Neural cell (in vitro differentiated cells): Measurements from ENCODE around the gene POU3F1. TPM values are rescaled to one million over a fixed set of nuclear protein-coding genes. Genes with fewer than 3 reads are reported as not detected.

Source experiments
- H2AFZ ChIP-seq: fragments of 200-600, 300-800 bp; sonication (generic), shearing (Covaris generic); 2 replicates; pipeline ENCODE4 v1.6.0; 2014; ENCODE audit warnings: low read depth, mild to moderate bottlenecking, antibody characterized with exemption, low read length, moderate library complexity
- H3F3A ChIP-seq: fragments of 200-600 bp; shearing (Covaris generic); 2 replicates; pipeline ENCODE4 v1.6.1; 2016; ENCODE audit warnings: mild to moderate bottlenecking, moderate library complexity, mixed read lengths, antibody characterized with exemption, low read length; ENCODE audit not compliant: insufficient read depth, poor library complexity, severe bottlenecking
- H3K27ac ChIP-seq: fragments of 200-600, 300-800 bp; sonication (generic), shearing (Covaris generic); 2 replicates; pipeline ENCODE4 v1.5.1; 2014; ENCODE audit warnings: mild to moderate bottlenecking, low read length, moderate library complexity
- H3K27me3 ChIP-seq: fragments of 300-800, 200-600 bp; sonication (generic), shearing (Covaris generic); 2 replicates; pipeline ENCODE4 v1.6.0; 2014; ENCODE audit warnings: mild to moderate bottlenecking, low read depth, low read length, moderate library complexity; ENCODE audit not compliant: insufficient read depth
- H3K36me3 ChIP-seq: fragments of 300-800, 200-600 bp; sonication (generic), shearing (Covaris generic); 2 replicates; pipeline ENCODE4 v1.5.1; 2014; ENCODE audit warnings: mild to moderate bottlenecking, antibody characterized with exemption, low read length, moderate library complexity; ENCODE audit not compliant: insufficient read depth
- H3K4me2 ChIP-seq: fragments of 300-800, 200-600 bp; sonication (generic), shearing (Covaris generic); 2 replicates; pipeline ENCODE4 v1.6.0; 2014; ENCODE audit warnings: mild to moderate bottlenecking, low read length
- H3K4me3 ChIP-seq: fragments of 300-800, 200-600 bp; sonication (generic), shearing (Covaris generic); 2 replicates; pipeline ENCODE4 v1.5.1; 2014; ENCODE audit warnings: mild to moderate bottlenecking, low read length, moderate library complexity
- H3K79me2 ChIP-seq: fragments of 200-600 bp; shearing (Covaris generic); replicated peaks from 2 replicates; pipeline ENCODE4 v1.6.0; 2014; ENCODE audit warnings: mild to moderate bottlenecking, low read length, moderate library complexity; ENCODE audit not compliant: insufficient read depth
- H3K9ac ChIP-seq: fragments of 300-800, 200-600 bp; sonication (generic), shearing (Covaris generic); 2 replicates; pipeline ENCODE4 v1.6.1; 2016; ENCODE audit warnings: mild to moderate bottlenecking, low read length, mixed read lengths
- H3K9me2 ChIP-seq: fragments of 200-600 bp; shearing (Covaris generic); 2 replicates; pipeline ENCODE4 v1.6.1; 2016; ENCODE audit warnings: mild to moderate bottlenecking, low read length, mixed read lengths; ENCODE audit not compliant: insufficient read depth
- H3K9me3 ChIP-seq: fragments of 200-600, 300-800 bp; sonication (generic), shearing (Covaris generic); 2 replicates; pipeline ENCODE4 v1.6.1; 2016; ENCODE audit warnings: mild to moderate bottlenecking, mixed run types, low read length, moderate library complexity, mixed read lengths
- H4K20me1 ChIP-seq: fragments of 200-600 bp; shearing (Covaris generic); 2 replicates; pipeline ENCODE4 v1.6.1; 2016; ENCODE audit warnings: mild to moderate bottlenecking, mixed run types; ENCODE audit not compliant: insufficient read depth
- CTCF ChIP-seq: fragments of 450-650 bp; IDR thresholded peaks from 2 replicates; pipeline ENCODE4 v1.5.1; 2014; ENCODE audit warnings: antibody characterized with exemption, mild to moderate bottlenecking, moderate library complexity; ENCODE audit not compliant: poor library complexity, severe bottlenecking
- EP300 ChIP-seq: fragments of 450-650 bp; conservative IDR thresholded peaks from 2 replicates; pipeline ENCODE4 v1.6.1; 2014; ENCODE audit warnings: antibody characterized with exemption, mild to moderate bottlenecking, moderate library complexity; ENCODE audit not compliant: poor library complexity, severe bottlenecking
- EZH2 ChIP-seq: fragments of 200-600, 300-800 bp; shearing (Covaris generic), sonication (generic); IDR thresholded peaks from 2 replicates; pipeline ENCODE4 v1.6.1; 2014; ENCODE audit warnings: antibody characterized with exemption, low read length, borderline replicate concordance, mild to moderate bottlenecking; ENCODE audit not compliant: insufficient read depth, poor library complexity, severe bottlenecking
- POLR2AphosphoS5 ChIP-seq: IDR thresholded peaks from 2 replicates; pipeline ENCODE4 v1.6.1; 2012
- RAD21 ChIP-seq: fragments of 450-650 bp; conservative IDR thresholded peaks from 2 replicates; pipeline ENCODE4 v1.6.1; 2014; ENCODE audit warnings: antibody characterized with exemption, mild to moderate bottlenecking, moderate library complexity
- REST ChIP-seq: IDR thresholded peaks from 2 replicates; pipeline ENCODE4 v1.6.1; 2012; ENCODE audit warnings: borderline replicate concordance
- SMC3 ChIP-seq: fragments of 450-650 bp; conservative IDR thresholded peaks from 2 replicates; pipeline ENCODE4 v1.6.1; 2014; ENCODE audit warnings: antibody characterized with exemption, mild to moderate bottlenecking, moderate library complexity; ENCODE audit not compliant: poor library complexity
- TAF1 ChIP-seq: IDR thresholded peaks from 2 replicates; pipeline ENCODE4 v1.6.1; 2012; ENCODE audit warnings: low read depth
- polyA plus RNA-seq: library from polyadenylated mRNA; depleted of rRNA; stranded (reverse); fragments of >200 nt; gene quantifications from 2 replicates; pipeline ENCODE4 v1.2.3, GENCODE V29; 2014

Gene POU3F1
- polyA plus RNA-seq, 1 donor from 2014 or later = 3.1 TPM

- Histone ChIP-seq H3K27me3 (peaks cover 12% of the 10 kb centered on the region), H3K9me3 (no peaks in the 10 kb centered on the region), H3F3A (no peaks in the 10 kb centered on the region), H3K36me3 (no peaks in the 10 kb centered on the region), H3K4me3 (no peak overlapping the region), H3K27ac (no peak overlapping the region), H4K20me1 (no peaks in the 10 kb centered on the region), H3K9ac (no peak overlapping the region), H3K79me2 (no peaks in the 10 kb centered on the region), H3K4me2 (no peak overlapping the region), H3K9me2 (no peaks in the 10 kb centered on the region), H2AFZ (no peak overlapping the region)
- TF ChIP-seq EZH2 (no peak), POLR2AphosphoS5 (no peak), EP300 (no peak), RAD21 (no peak), CTCF (no peak), SMC3 (no peak), REST (no peak)
Observed at GRCh38 chr1:38003261-38004250, 43.0 kb downstream of the POU3F1 start.

GRCh38 chr1:38000529-38001455 is 45.8 kb downstream of the POU3F1 start:
- peaks cover 17% of the 10 kb centered on the region for H3K27me3 ChIP-seq
- H3K9me2 ChIP-seq = no peaks in the 10 kb centered on the region
- H3K9ac ChIP-seq = no peak overlapping the region
- H4K20me1 ChIP-seq = no peaks in the 10 kb centered on the region
- TF ChIP-seq TAF1 = no peak
- no peak for TF ChIP-seq EP300
- no peak for TF ChIP-seq RAD21
- no peak for TF ChIP-seq POLR2AphosphoS5
- no peak for TF ChIP-seq REST
- no peak for TF ChIP-seq EZH2
- no peaks in the 10 kb centered on the region for H3K36me3 ChIP-seq
- no peaks in the 10 kb centered on the region for H3K9me3 ChIP-seq
- H2AFZ ChIP-seq = no peak overlapping the region
- no peak overlapping the region for H3K27ac ChIP-seq
- H3K4me3 ChIP-seq = no peak overlapping the region
- H3K79me2 ChIP-seq = no peaks in the 10 kb centered on the region
- no peaks in the 10 kb centered on the region for H3F3A ChIP-seq
- no peak overlapping the region for H3K4me2 ChIP-seq
